Cardiac fibroblast (primary cell): ENCODE results near the gene STAB2.

Source experiments
- DNase-seq, 2 donors: peaks; one replicate each; pipeline versions ENCODE4 v3.0.0 to v3.0.0-alpha.2; 2010; ENCODE audit warnings: low read depth in 2 of 2
- H3K4me3 ChIP-seq, 2 donors: replicated peaks in 1 of 2; 1 replicate in 1 of 2; 2 replicates in 1 of 2; pipeline ENCODE4 v1.5.1; 2011; ENCODE audit warnings: low read depth in 2 of 2, low read length in 2 of 2, mild to moderate bottlenecking in 2 of 2, moderate library complexity in 1 of 2
- CTCF ChIP-seq: IDR thresholded peaks from one replicate; pipeline ENCODE4 v1.5.1; 2011; ENCODE audit warnings: low read depth, mild to moderate bottlenecking, low read length, inconsistent platforms

STAB2 gene

GRCh38 chr12:103686026-103686425 is 99.0 kb downstream of the STAB2 start:
- H3K4me3 ChIP-seq = no peak overlapping the region
- TF ChIP-seq CTCF = no peak
- no peak for DNase-seq

GRCh38 chr12:103687253-103687652 is 100.2 kb downstream of the STAB2 start:
- TF ChIP-seq CTCF = no peak
- DNase-seq = no peak
- H3K4me3 ChIP-seq = no peak overlapping the region

GRCh38 chr12:103688376-103689063 is 101.4 kb downstream of the STAB2 start:
- DNase-seq = no peak
- no peak for TF ChIP-seq CTCF
- no peak overlapping the region for H3K4me3 ChIP-seq

GRCh38 chr12:103690426-103690825 is 103.4 kb downstream of the STAB2 start:
- no peak overlapping the region for H3K4me3 ChIP-seq
- TF ChIP-seq CTCF = no peak
- no peak for DNase-seq

GRCh38 chr12:103691063-103691462 is 104.0 kb downstream of the STAB2 start:
- no peak overlapping the region for H3K4me3 ChIP-seq
- no peak for DNase-seq
- TF ChIP-seq CTCF = no peak

GRCh38 chr12:103696101-103696500 is 109.0 kb downstream of the STAB2 start:
- TF ChIP-seq CTCF = no peak
- H3K4me3 ChIP-seq = no peak overlapping the region
- DNase-seq = no peak
